ENCODE data around the gene DIO3. TPM values are rescaled to one million over a fixed set of nuclear protein-coding genes. Genes with fewer than 3 reads are reported as not detected.

DIO3 gene
- total and polyA plus RNA-seq, 2 of the 4 experiments (the other 2 are of a cell fraction) = not detected

- Histone ChIP-seq H3K36me3 (ENCODE audit: control insufficient read depth, insufficient read depth, low read length) (no peaks in the 10 kb centered on the region), H4K20me1 (ENCODE audit: insufficient read depth, low read length) (no peaks in the 10 kb centered on the region), H2BK5ac (ENCODE audit: low read depth, low read length, poor library complexity, severe bottlenecking) (no peak overlapping the region), H2BK15ac (ENCODE audit: low read depth, low read length) (no peak overlapping the region), H3K79me1 (ENCODE audit: low read depth in 1 of 2, low read length in 2 of 2) (no peaks in the 10 kb centered on the region), H3K56ac (ENCODE audit: extremely low read depth, insufficient read depth, low read length) (no peak overlapping the region), H3K18ac (ENCODE audit: low read depth, low read length) (no peak overlapping the region), H3K4me2 (ENCODE audit: low read depth, low read length) (no peak overlapping the region), H2BK20ac (ENCODE audit: low read depth, low read length) (no peak overlapping the region), H4K91ac (ENCODE audit: insufficient read depth, low read depth, low read length) (no peak overlapping the region), H3K27me3 (ENCODE audit: control insufficient read depth, insufficient read depth, low read length) (peaks cover 11% of the 10 kb centered on the region; the same call in 1 of the 2 replicates), H3K14ac (replicated peaks; ENCODE audit: low read depth, low read length) (no peak overlapping the region), H4K8ac (ENCODE audit: low read depth in 2 of 2, low read length in 2 of 2) (no peak overlapping the region), H3K23ac (ENCODE audit: low read depth, low read length) (no peak overlapping the region), H4K5ac (ENCODE audit: low read depth, low read length) (no peak overlapping the region), H3K4ac (ENCODE audit: low read depth, low read length) (no peak overlapping the region), H3K4me3 (ENCODE audit: insufficient read depth, low read depth, low read length) (no peak overlapping the region), H2AK9ac (replicated peaks; ENCODE audit: low read depth, low read length, poor library complexity) (no peak overlapping the region), H3K9ac (ENCODE audit: low read depth, low read length) (no peak overlapping the region), H2AK5ac (ENCODE audit: low read depth, low read length) (no peak overlapping the region), H3K9me3 (ENCODE audit: control insufficient read depth, insufficient read depth, low read length) (no peaks in the 10 kb centered on the region), H3K9me1 (ENCODE audit: insufficient read depth, low read length) (no peaks in the 10 kb centered on the region), H2BK120ac (ENCODE audit: low read depth, low read length) (no peak overlapping the region), H2AFZ (replicated peaks; ENCODE audit: low read length, poor library complexity) (no peak overlapping the region), H3K4me1 (ENCODE audit: control insufficient read depth, insufficient read depth, low read length) (no peaks in the 10 kb centered on the region), H3K27ac (ENCODE audit: insufficient read depth, low read length) (no peak overlapping the region)
- no TSS peak for BruUV-seq (replicated peaks)
- dilution Hi-C loops (cut with HindIII; ENCODE audit: low sequenced_read_pairs, unreplicated experiment) (no loop called here), in situ Hi-C loops (cut with MboI; ENCODE audit: low sequenced_read_pairs) (no loop called here), intact Hi-C loops (cut with micrococcal nuclease) (no loop called here)
- TF ChIP-seq CTCF (conservative IDR thresholded peaks at IDR 0.05; ENCODE audit: low read depth, low read length) = no peak
- no peak for TF ChIP-seq ELK1 (IDR thresholded peaks at IDR 0.05; ENCODE audit: borderline replicate concordance, low read depth, low read length)
- TF ChIP-seq MXI1 (IDR thresholded peaks at IDR 0.05; ENCODE audit: borderline replicate concordance, low read depth, low read length) = no peak
- TF ChIP-seq USF2 (IDR thresholded peaks at IDR 0.05; ENCODE audit: low read depth, low read length) = no peak
- no peak for TF ChIP-seq NFE2L2 (IDR thresholded peaks at IDR 0.05; ENCODE audit: low read depth, low read length)
- no peak for TF ChIP-seq RAD21 (IDR thresholded peaks at IDR 0.05; ENCODE audit: low read length)
- TF ChIP-seq SMC3 (IDR thresholded peaks at IDR 0.05; ENCODE audit: low read depth, low read length) = no peak
- no peak for TF ChIP-seq BHLHE40 (IDR thresholded peaks at IDR 0.05; ENCODE audit: low read depth, low read length)
- no peak for TF ChIP-seq RFX5 (IDR thresholded peaks at IDR 0.05; ENCODE audit: low read depth, low read length)
- TF ChIP-seq RCOR1 (IDR thresholded peaks at IDR 0.05; ENCODE audit: insufficient replicate concordance, low read length) = no peak
- TF ChIP-seq MAFK (IDR thresholded peaks at IDR 0.05; ENCODE audit: low read depth, low read length) = no peak
- no peak for TF ChIP-seq POLR2A (IDR thresholded peaks at IDR 0.05; ENCODE audit: low read depth, low read length)
- no peak for TF ChIP-seq FOS (IDR thresholded peaks at IDR 0.05; ENCODE audit: low read depth, low read length)
- no peak for TF ChIP-seq CHD1 (IDR thresholded peaks at IDR 0.05; ENCODE audit: low read depth, low read length)
- no peak for TF ChIP-seq MAZ (IDR thresholded peaks at IDR 0.05; ENCODE audit: borderline replicate concordance, low read depth, low read length)
- TF ChIP-seq CEBPB (IDR thresholded peaks at IDR 0.05; ENCODE audit: low read depth, low read length) = no peak
- DNase-seq (no peak), ATAC-seq (ENCODE audit: low read depth) (no peak)
- 89% methylated on average over 6 of the region's 12 CpGs; no CpG with 5 or more reads in 1 of the 2 experiments for whole genome bisulfite sequencing, 2 experiments (ENCODE audit: extremely low coverage in 2 of 2, insufficient read length in 1 of 2)
- POLR2A ChIA-PET (ENCODE audit: unreplicated experiment) = no interaction called here
- CTCF ChIA-PET = no interaction called here
Observed at GRCh38 chr14:101600891-101601605, 39.8 kb downstream of the DIO3 start.

All from IMR-90 (cell line).